Measurements from ENCODE around the gene WNT6. TPM values are rescaled to one million over a fixed set of nuclear protein-coding genes. Genes with fewer than 3 reads are reported as not detected.

WNT6 gene
- total RNA-seq (2022; extraction: Qiagen RNA extraction) = 0.05 to 0.28 TPM (median 0.17 TPM) in 4 of 5 replicates, not detected in the other

DNA sequence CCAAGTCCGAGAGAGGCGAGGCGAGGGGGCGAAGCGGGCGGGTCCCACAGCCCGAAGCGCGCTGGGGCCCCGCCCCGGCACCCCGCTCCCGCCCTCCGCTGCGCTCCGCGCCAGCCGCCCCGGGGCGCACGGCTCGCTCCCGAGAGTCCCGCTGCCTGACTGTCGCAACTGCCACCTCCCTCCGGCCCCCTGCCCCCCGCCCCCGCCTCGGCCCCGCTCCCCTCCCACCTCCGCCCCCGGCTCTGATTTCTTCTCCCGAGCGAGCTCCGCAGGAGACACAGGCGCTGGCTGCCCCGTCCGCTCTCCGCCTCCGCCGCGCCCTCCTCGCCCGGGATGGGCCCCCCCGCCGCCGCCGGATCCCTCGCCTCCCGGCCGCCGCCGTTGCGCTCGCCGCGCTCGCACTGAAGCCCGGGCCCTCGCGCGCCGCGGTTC lies at the start of gene WNT6:
Gene WNT6, plus strand, starts transcription at position 250 of the 432 bp plus-strand sequence. CDS start 233 bp downstream, outside the sequence.

DNA sequence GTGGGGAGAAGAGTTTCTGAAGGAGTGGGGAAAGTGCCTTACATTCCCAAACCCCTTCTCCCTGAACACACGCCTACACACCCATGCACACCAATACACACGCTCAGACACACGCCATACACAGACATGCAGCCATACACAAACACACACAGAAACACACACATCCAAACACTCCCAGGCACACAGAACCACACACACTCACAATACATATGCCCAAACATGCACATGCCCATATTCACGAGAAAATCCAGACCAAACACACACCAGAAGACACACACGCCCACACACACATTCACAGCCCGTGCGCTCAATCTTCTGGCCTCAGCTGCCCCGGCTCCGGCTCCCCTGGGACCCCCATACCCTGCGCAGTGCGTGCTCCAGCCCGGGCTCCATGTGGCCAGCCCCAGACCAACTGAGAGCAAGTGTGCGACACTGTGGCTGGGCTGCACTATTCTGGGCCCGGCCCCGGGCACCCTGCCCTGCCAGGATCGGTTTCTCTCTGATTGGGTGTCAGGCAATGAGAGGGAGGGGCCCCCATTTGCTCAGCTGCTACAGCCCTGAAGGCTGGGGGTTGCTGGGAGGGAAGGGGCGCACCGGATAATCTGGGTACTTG lies 28.1 kb upstream of the WNT6 start, which contains the start of gene PRKAG3:
Gene PRKAG3, minus strand, starts transcription at position 426 of the 613 bp plus-strand sequence.

GRCh38 chr2:218880102-218880858 lies 20.7 kb downstream of the WNT6 start, which contains the start of gene WNT10A:
TSS of gene WNT10A (plus strand) at chr2:218880852. CDS start at chr2:218880996, 144 bp downstream.

Other genes with a start within 250 kb of the WNT6 start
- gene ZNF142, start 200.2 kb upstream of the WNT6 start, total RNA-seq (2022; extraction: Qiagen RNA extraction) = 13.3 to 19.9 TPM (median 16.8 TPM) in 5 replicates
- gene BCS1L, start 200.1 kb upstream of the WNT6 start, total RNA-seq (2022; extraction: Qiagen RNA extraction) = 42.9 to 50.7 TPM (median 48.9 TPM) in 5 replicates
- gene RNF25, start 187.8 kb upstream of the WNT6 start, total RNA-seq (2022; extraction: Qiagen RNA extraction) = 42.2 to 48.9 TPM (median 44.7 TPM) in 5 replicates
- gene STK36, start 187.7 kb upstream of the WNT6 start, total RNA-seq (2022; extraction: Qiagen RNA extraction) = 9.6 to 14.8 TPM (median 13.9 TPM) in 5 replicates
- 22.8 to 29.3 TPM (median 26.1 TPM) in 5 replicates for gene TTLL4, start 149.0 kb upstream of the WNT6 start, total RNA-seq (2022; extraction: Qiagen RNA extraction)
- gene CYP27A1, start 77.7 kb upstream of the WNT6 start, total RNA-seq (2022; extraction: Qiagen RNA extraction) = 0.12 to 0.18 TPM (median 0.15 TPM) in 5 replicates
- gene PRKAG3, start 28.0 kb upstream of the WNT6 start, total RNA-seq (2022; extraction: Qiagen RNA extraction) = not detected in 5 replicates
- gene WNT10A, start 21.0 kb downstream of the WNT6 start, total RNA-seq (2022; extraction: Qiagen RNA extraction) = 0.05 to 0.18 TPM (median 0.07 TPM) in 5 replicates
- gene CDK5R2, start 99.9 kb downstream of the WNT6 start, total RNA-seq (2022; extraction: Qiagen RNA extraction) = 1.6 to 3.0 TPM (median 2.4 TPM) in 5 replicates
- gene FEV, start 125.4 kb downstream of the WNT6 start, total RNA-seq (2022; extraction: Qiagen RNA extraction) = not detected in 5 replicates
- not detected in 5 replicates for gene CRYBA2, start 133.6 kb downstream of the WNT6 start, total RNA-seq (2022; extraction: Qiagen RNA extraction)
- 0.15 to 0.24 TPM (median 0.20 TPM) in 5 replicates for gene CFAP65, start 181.7 kb downstream of the WNT6 start, total RNA-seq (2022; extraction: Qiagen RNA extraction)
- gene IHH, start 201.1 kb downstream of the WNT6 start, total RNA-seq (2022; extraction: Qiagen RNA extraction) = 0.13 to 0.25 TPM (median 0.21 TPM) in 4 of 5 replicates, not detected in the other

All from A549 treated with CORT108297 at 1 μM for 4 hours (cell line).